Activated T-cell treated with anti-CD3 and anti-CD28 coated beads for 1 hour (primary cell): ENCODE measurements around the gene PIERCE2.
"Not testable (repeated sequence)": the region's sequence is repeated elsewhere in the genome, so short reads cannot be mapped to it uniquely, and the experiment has no call there.

ENCODE experiments used
- DNase-seq: peaks from one replicate; pipeline ENCODE4 v3.0.0-alpha.2; 2020; ENCODE audit warnings: low read depth

The PIERCE2 gene

GRCh38 chr15:55408012-55408928 lies at the start of gene PIERCE2, which contains the start of gene CCPG1:
TSS of gene PIERCE2 (plus strand) at chr15:55408495. CDS start at chr15:55408769, 274 bp downstream.
TSS of gene CCPG1 (minus strand) at chr15:55408359. CDS start at chr15:55389424, 18,935 bp downstream.
- peak; percentile 72 for DNase-seq

GRCh38 chr15:55360256-55360655 lies 48.0 kb upstream of the PIERCE2 start:
- no peak for DNase-seq

GRCh38 chr15:55361048-55361447 lies 47.2 kb upstream of the PIERCE2 start:
- no peak for DNase-seq

- no peak for DNase-seq
Measured at GRCh38 chr15:55362641-55363040, 45.7 kb upstream of the PIERCE2 start.

- no peak for DNase-seq
Measured at GRCh38 chr15:55366981-55367380, 41.3 kb upstream of the PIERCE2 start.

GRCh38 chr15:55372701-55373440 lies 35.4 kb upstream of the PIERCE2 start:
- DNase-seq: no peak

GRCh38 chr15:55379095-55379494 lies 29.2 kb upstream of the PIERCE2 start:
- no peak for DNase-seq

GRCh38 chr15:55381595-55381994 lies 26.7 kb upstream of the PIERCE2 start:
- no peak for DNase-seq

- no peak for DNase-seq
Measured at GRCh38 chr15:55383687-55384086, 24.6 kb upstream of the PIERCE2 start.

GRCh38 chr15:55387027-55387426 lies 21.3 kb upstream of the PIERCE2 start:
- no peak for DNase-seq

- no peak for DNase-seq
Measured at GRCh38 chr15:55389264-55389607, 19.1 kb upstream of the PIERCE2 start.

GRCh38 chr15:55394694-55395093 lies 13.6 kb upstream of the PIERCE2 start:
- no peak for DNase-seq

- DNase-seq: no peak
Measured at GRCh38 chr15:55398243-55398642, 10.1 kb upstream of the PIERCE2 start.

GRCh38 chr15:55400050-55400449 lies 8.2 kb upstream of the PIERCE2 start:
- DNase-seq: not testable (repeated sequence)

- DNase-seq: no peak
Measured at GRCh38 chr15:55401786-55402246, 6.5 kb upstream of the PIERCE2 start.

GRCh38 chr15:55402707-55403106 lies 5.6 kb upstream of the PIERCE2 start:
- no peak for DNase-seq

- no peak for DNase-seq
Measured at GRCh38 chr15:55403531-55403930, 4.8 kb upstream of the PIERCE2 start.

GRCh38 chr15:55407498-55408011 lies 740 bp upstream of the PIERCE2 start:
- DNase-seq: no peak

GRCh38 chr15:55408976-55409375 lies 681 bp downstream of the PIERCE2 start:
- not testable (repeated sequence) for DNase-seq

- not testable (repeated sequence) for DNase-seq
Measured at GRCh38 chr15:55417678-55418077, 9.4 kb downstream of the PIERCE2 start.

- no peak for DNase-seq
Measured at GRCh38 chr15:55420171-55420866, 12.0 kb downstream of the PIERCE2 start.

- DNase-seq: no peak
Measured at GRCh38 chr15:55422089-55422488, 13.8 kb downstream of the PIERCE2 start.
